Thyroid gland (tissue), 4 donors: ENCODE measurements around the gene PTPRT. TPM values are rescaled to one million over a fixed set of nuclear protein-coding genes. Genes with fewer than 3 reads are reported as not detected.

Experiments used
- DNase-seq, 2 donors: peaks; one replicate each; pipeline ENCODE4 v3.0.0-alpha.2; 2019
- H3K27ac ChIP-seq, 3 donors: fragments of 200-600 bp; sonication (generic); 1 replicate in 2 of 3; 2 replicates in 1 of 3; pipeline ENCODE4 v1.5.1; 2016 to 2019; ENCODE audit warnings: mild to moderate bottlenecking in 1 of 3, moderate library complexity in 1 of 3
- H3K27me3 ChIP-seq: fragments of 200-600 bp; sonication (generic); one replicate; pipeline ENCODE4 v1.5.1; 2019
- H3K36me3 ChIP-seq, 2 donors: fragments of 200-600 bp; sonication (generic); one replicate each; pipeline ENCODE4 v1.5.1; 2016 to 2019
- H3K4me1 ChIP-seq, 2 donors: fragments of 200-600 bp; sonication (generic); one replicate each; pipeline ENCODE4 v1.5.1; 2017 to 2019
- H3K4me3 ChIP-seq, 3 donors: fragments of 200-600 bp; sonication (generic); replicated peaks in 1 of 3; 1 replicate in 2 of 3; 2 replicates in 1 of 3; pipeline ENCODE4 v1.5.1; 2016; ENCODE audit warnings: mild to moderate bottlenecking in 1 of 3
- H3K9me3 ChIP-seq: fragments of 200-600 bp; sonication (generic); one replicate; pipeline ENCODE4 v1.5.1; 2017
- POLR2A ChIP-seq, 2 donors: fragments of 450-650 bp; IDR thresholded peaks; one replicate each; pipeline ENCODE4 v1.6.1; 2017; ENCODE audit warnings: antibody characterized with exemption in 2 of 2, mild to moderate bottlenecking in 2 of 2, moderate library complexity in 1 of 2
- WGBS, 2 donors: methylation state at CpG; one replicate each; pipeline ENCODE4 v1.1.5; 2017; 5-methylcytosine and 5-hydroxymethylcytosine counted together
- intact Hi-C: fragments of 100-400 bp; cut with DNase I; formaldehyde crosslinking; loops from one replicate; pipeline ENCODE4 v1.15.1; 2023
- total RNA-seq, 4 donors: library from RNA; depleted of rRNA; stranded (reverse); fragments of >200 nt; gene quantifications; one replicate each; pipeline ENCODE4 v1.2.3, GENCODE V29; 2016
- TF ChIP-seq, protein P1 (sequence below), 6 experiments: fragments of 200-600 bp in 3 of 6; fragments of 450-650 bp in 3 of 6; sonication (generic) in 3 of 6; IDR thresholded peaks; one replicate each; pipeline ENCODE4 v1.5.1; 2016 to 2019; ENCODE audit warnings: antibody characterized with exemption in 6 of 6, mild to moderate bottlenecking in 2 of 6, inconsistent platforms in 1 of 6, moderate library complexity in 1 of 6

The PTPRT gene
- total RNA-seq, 4 donors from 2014 or later: 0.11 to 0.15 TPM; not detected in 2

- WGBS, 2 donors: 13 to 19% methylated on average over 5 of the region's 5 CpGs
- DNase-seq: no peak
- intact Hi-C loops: no loop called here
Measured at GRCh38 chr20:42979720-42980119, 210.0 kb downstream of the PTPRT start.

GRCh38 chr20:42978184-42978974, 211.3 kb downstream of the PTPRT start:
- DNase-seq: no peak
- Histone ChIP-seq H3K27ac (no peak overlapping the region), H3K27me3 (no peaks in the 10 kb centered on the region), H3K4me3 (no peak overlapping the region), H3K9me3 (no peaks in the 10 kb centered on the region), H3K4me1 (no peaks in the 10 kb centered on the region), H3K36me3 (no peaks in the 10 kb centered on the region)
- TF ChIP-seq, protein P1, sequence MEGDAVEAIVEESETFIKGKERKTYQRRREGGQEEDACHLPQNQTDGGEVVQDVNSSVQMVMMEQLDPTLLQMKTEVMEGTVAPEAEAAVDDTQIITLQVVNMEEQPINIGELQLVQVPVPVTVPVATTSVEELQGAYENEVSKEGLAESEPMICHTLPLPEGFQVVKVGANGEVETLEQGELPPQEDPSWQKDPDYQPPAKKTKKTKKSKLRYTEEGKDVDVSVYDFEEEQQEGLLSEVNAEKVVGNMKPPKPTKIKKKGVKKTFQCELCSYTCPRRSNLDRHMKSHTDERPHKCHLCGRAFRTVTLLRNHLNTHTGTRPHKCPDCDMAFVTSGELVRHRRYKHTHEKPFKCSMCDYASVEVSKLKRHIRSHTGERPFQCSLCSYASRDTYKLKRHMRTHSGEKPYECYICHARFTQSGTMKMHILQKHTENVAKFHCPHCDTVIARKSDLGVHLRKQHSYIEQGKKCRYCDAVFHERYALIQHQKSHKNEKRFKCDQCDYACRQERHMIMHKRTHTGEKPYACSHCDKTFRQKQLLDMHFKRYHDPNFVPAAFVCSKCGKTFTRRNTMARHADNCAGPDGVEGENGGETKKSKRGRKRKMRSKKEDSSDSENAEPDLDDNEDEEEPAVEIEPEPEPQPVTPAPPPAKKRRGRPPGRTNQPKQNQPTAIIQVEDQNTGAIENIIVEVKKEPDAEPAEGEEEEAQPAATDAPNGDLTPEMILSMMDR (IDR thresholded peaks at IDR 0.05): no peak
- no peak for TF ChIP-seq POLR2A (IDR thresholded peaks at IDR 0.05)
- intact Hi-C loops: no loop called here
- WGBS, 2 donors: 89 to 90% methylated on average over 12 of the region's 12 CpGs

More at GRCh38 chr20:42979720-42980119, 210.0 kb downstream of the PTPRT start:
- H3K27ac ChIP-seq: no peak overlapping the region
- TF ChIP-seq POLR2A (IDR thresholded peaks at IDR 0.05): no peak
- TF ChIP-seq, protein P1 (IDR thresholded peaks at IDR 0.05): no peak
- H3K4me3 ChIP-seq: no peak overlapping the region
- no peaks in the 10 kb centered on the region for H3K36me3 ChIP-seq
- no peaks in the 10 kb centered on the region for H3K4me1 ChIP-seq
- H3K27me3 ChIP-seq: no peaks in the 10 kb centered on the region
- H3K9me3 ChIP-seq: no peaks in the 10 kb centered on the region

GRCh38 chr20:42975974-42976373, 213.7 kb downstream of the PTPRT start:
- intact Hi-C loops: no loop called here
- Histone ChIP-seq H3K4me3 (no peak overlapping the region), H3K4me1 (no peaks in the 10 kb centered on the region), H3K27ac (no peak overlapping the region), H3K9me3 (no peaks in the 10 kb centered on the region), H3K27me3 (no peaks in the 10 kb centered on the region), H3K36me3 (no peaks in the 10 kb centered on the region)
- DNase-seq: no peak
- WGBS, 2 donors: 84 to 90% methylated on average over 1 of the region's 1 CpG
- TF ChIP-seq, protein P1 (IDR thresholded peaks at IDR 0.05): no peak
- TF ChIP-seq POLR2A (IDR thresholded peaks at IDR 0.05): no peak

DNA sequence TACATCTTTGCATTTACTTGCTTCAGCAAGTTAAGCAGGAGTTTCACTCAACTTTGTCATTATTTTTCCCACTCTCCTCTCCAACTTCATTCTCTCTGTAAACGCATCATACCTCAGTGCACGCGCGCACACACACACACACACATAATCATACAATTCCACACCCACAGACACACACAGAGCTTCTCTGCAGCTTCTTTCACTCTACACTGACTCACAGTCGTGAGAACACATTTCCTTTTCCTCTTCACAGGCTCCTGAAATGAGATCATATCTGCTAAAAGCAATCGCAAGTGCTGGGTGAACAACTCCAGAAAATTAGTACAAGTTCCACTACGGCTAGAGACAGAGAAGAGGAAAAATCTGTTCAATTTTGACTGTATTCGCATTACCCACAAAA, 215.4 kb downstream of the PTPRT start:
- H3K4me1 ChIP-seq: no peaks in the 10 kb centered on the region

GRCh38 chr20:42972591-42972990, 217.1 kb downstream of the PTPRT start:
- no peak overlapping the region for H3K4me3 ChIP-seq
- TF ChIP-seq, protein P1 (IDR thresholded peaks at IDR 0.05): no peak
- TF ChIP-seq POLR2A (IDR thresholded peaks at IDR 0.05): no peak
- H3K27me3 ChIP-seq: no peaks in the 10 kb centered on the region
- H3K9me3 ChIP-seq: no peaks in the 10 kb centered on the region
- H3K4me1 ChIP-seq: no peaks in the 10 kb centered on the region
- no peak for DNase-seq
- H3K27ac ChIP-seq: no peak overlapping the region
- intact Hi-C loops: no loop called here
- no peaks in the 10 kb centered on the region for H3K36me3 ChIP-seq
- WGBS, 2 donors: 91 to 92% methylated on average over 5 of the region's 5 CpGs

More for the DNA sequence above, 215.4 kb downstream of the PTPRT start:
- no peak for DNase-seq
- intact Hi-C loops: no loop called here
- H3K27ac ChIP-seq: no peak overlapping the region
- no peaks in the 10 kb centered on the region for H3K36me3 ChIP-seq
- H3K4me3 ChIP-seq: no peak overlapping the region
- no peaks in the 10 kb centered on the region for H3K9me3 ChIP-seq
- no peaks in the 10 kb centered on the region for H3K27me3 ChIP-seq
- TF ChIP-seq POLR2A (IDR thresholded peaks at IDR 0.05): no peak
- TF ChIP-seq, protein P1 (IDR thresholded peaks at IDR 0.05): no peak
- 66 to 69% methylated on average over 8 of the region's 8 CpGs for WGBS, 2 donors
